GM18498 (cell line): ENCODE results near the gene FAM110A.
A peak's percentile ranks its signal among the peaks of the same experiment; 100 is the strongest.
"Not testable (repeated sequence)": the region's sequence is repeated elsewhere in the genome, so short reads cannot be mapped to it uniquely, and the experiment has no call there.

Experiments used
- ATAC-seq: cut with Tn5 transposase; IDR thresholded peaks from one replicate; pipeline ENCODE4 v1.9.1; 2021; ENCODE audit warnings: mild to moderate bottlenecking, moderate library complexity; ENCODE audit not compliant: unreplicated experiment

Gene FAM110A

DNA sequence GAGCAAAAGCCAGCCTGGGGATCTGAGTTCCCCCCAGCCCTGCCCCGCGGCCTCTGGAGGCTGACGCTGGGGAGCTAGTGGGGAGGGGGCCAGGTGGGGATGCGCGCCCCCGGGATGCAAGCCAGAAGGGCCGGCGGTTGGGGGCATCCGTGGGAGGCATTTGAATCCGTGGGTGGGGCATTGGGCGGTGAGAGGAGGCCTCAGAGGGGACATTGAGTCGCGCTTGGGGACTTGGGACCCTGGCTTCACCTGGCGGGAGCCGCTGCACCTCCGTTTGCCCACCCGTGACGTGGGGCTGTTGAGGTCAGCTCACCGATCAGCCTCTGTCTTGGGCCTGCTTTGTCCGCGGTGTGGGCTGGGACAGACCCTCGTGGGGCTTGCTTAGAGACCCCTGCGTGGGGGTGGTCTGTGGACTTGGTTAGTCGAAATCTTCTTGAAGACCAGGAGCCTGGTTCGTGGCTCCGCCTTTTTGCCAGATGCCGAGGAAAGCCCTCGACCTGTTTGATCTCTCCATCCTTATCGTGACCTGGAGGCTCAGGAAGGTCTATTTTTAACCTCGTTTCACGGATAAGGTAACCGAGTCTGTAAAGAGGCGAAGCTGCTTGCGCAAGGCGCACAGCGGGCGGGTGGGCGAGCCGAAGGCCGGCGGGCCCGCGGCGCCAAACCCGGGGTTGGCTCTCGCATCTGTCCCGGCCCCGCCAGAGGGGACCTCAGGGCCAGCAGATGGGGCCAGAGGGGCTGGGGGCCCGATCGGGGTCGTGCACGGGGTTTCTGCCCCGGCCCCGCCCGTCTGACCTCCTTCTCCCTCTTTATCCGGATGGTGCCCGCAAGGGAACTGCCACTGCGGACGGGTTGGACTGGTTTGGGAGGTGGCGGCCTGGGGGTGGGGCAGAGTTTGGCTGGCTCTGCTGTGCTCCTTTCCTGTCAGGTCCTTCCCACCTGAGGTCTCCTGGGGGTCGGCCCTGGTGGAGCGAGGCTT lies 8.3 kb downstream of the FAM110A start:
- ATAC-seq = no peak

DNA sequence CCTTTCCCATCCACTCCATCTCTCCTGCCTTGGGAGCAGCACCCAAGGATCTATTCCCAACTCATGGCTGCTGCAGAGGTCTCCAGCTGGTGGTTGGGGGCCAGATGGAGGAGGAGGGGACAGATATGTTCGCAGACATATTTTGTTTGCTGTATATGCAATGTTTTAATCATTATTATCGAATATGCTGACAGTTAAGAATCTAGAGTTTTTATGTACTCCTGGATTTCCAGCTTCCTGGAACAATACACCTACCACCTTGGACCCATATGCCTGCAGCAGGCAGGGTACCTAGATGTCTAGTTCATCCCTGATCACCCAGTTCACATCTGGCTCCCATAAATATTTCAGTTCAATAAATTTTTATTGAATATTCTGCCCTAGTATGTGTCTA lies 9.0 kb downstream of the FAM110A start:
- ATAC-seq = no peak

GRCh38 chr20:843912-844311 lies 10.4 kb downstream of the FAM110A start:
- ATAC-seq = no peak

- ATAC-seq = peak; percentile 95
Observed at GRCh38 chr20:844473-845225, 11.1 kb downstream of the FAM110A start.

DNA sequence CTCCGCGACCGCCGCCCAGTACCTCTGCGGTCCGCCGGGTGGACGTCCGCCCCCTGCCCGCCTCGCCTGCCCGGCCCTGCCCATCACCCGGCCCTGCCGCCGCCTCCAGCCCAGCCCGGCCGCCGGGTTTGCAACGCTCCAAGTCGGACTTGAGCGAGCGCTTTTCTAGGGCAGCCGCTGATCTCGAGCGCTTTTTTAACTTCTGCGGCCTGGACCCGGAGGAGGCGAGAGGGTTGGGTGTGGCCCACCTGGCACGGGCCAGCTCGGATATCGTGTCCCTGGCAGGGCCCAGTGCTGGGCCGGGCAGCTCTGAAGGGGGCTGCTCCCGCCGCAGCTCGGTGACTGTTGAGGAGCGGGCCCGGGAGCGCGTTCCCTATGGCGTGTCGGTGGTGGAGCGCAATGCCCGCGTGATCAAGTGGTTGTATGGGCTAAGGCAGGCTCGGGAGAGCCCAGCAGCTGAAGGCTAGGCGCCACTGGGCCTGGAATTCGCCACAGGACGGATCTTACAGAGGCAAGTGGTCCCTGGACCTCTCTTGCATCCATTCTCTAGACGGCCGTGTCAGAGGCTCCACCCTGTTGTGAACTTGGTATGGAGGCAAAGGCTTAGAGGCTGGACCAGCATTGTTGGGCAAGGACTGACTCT lies 11.8 kb downstream of the FAM110A start:
- ATAC-seq = no peak

- no peak for ATAC-seq
Observed at GRCh38 chr20:845941-846893, 12.7 kb downstream of the FAM110A start.

DNA sequence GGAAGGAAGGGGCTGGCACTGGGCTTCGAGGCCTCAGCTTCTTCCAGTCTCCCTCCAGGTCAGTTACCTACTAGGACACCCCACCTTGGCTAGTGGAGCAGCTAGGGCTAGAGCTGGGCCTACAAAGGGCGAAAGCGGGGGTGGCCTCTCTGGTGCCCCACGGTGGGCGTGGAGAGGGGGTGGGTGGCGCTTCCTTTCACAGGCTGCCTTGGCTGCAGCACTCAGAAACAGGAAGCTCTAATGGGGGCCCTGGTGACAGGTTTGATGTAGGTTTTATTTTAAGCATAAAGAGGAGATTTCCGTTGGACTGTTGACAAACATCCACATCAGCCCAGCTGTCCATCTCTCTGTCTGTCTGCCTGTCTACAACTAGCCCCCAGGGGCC lies 13.4 kb downstream of the FAM110A start:
- ATAC-seq = peak; percentile 39

DNA sequence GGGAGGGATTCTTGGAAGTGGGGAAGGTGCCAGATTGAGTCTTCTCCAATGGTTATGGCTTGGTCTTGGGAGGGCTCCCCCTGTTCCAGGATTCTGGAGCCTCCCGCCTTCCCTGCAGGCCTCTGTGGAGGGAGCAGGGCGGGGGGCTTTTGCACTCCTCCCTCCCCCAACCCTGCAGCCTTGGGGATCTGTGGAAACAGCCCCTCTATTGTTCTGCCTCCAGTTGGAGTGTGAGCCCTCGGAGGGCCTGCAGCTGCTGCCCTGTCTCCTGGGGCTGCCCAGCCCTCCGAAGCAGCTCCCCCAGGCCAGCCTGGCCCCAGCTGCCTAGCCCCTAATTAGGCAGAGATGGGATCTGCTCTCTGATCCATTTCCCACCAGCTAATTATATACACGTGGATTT lies 14.7 kb downstream of the FAM110A start:
- ATAC-seq = no peak

DNA sequence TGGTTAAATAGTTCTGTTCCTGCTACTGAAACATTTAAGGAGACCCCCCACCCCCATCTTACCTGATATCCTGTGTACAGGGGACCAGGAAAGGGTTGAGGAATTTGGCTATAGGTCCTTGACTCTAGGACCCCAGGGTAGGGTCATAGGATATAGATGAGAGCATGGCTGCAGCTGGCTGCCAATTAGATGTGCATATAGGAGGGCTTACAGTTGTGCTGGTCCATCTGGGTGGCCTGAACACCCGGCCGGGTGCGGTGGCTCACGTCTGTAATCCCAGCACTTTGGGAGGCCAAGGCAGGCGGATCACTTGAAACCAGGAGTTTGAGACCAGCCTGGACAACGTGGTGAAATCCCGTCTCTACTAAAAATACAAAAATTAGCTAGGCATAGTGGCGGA lies 15.2 kb downstream of the FAM110A start:
- ATAC-seq = not testable (repeated sequence)

- no peak for ATAC-seq
Observed at GRCh38 chr20:853406-853996, 20.0 kb downstream of the FAM110A start.

GRCh38 chr20:854601-855000 lies 21.1 kb downstream of the FAM110A start:
- no peak for ATAC-seq

DNA sequence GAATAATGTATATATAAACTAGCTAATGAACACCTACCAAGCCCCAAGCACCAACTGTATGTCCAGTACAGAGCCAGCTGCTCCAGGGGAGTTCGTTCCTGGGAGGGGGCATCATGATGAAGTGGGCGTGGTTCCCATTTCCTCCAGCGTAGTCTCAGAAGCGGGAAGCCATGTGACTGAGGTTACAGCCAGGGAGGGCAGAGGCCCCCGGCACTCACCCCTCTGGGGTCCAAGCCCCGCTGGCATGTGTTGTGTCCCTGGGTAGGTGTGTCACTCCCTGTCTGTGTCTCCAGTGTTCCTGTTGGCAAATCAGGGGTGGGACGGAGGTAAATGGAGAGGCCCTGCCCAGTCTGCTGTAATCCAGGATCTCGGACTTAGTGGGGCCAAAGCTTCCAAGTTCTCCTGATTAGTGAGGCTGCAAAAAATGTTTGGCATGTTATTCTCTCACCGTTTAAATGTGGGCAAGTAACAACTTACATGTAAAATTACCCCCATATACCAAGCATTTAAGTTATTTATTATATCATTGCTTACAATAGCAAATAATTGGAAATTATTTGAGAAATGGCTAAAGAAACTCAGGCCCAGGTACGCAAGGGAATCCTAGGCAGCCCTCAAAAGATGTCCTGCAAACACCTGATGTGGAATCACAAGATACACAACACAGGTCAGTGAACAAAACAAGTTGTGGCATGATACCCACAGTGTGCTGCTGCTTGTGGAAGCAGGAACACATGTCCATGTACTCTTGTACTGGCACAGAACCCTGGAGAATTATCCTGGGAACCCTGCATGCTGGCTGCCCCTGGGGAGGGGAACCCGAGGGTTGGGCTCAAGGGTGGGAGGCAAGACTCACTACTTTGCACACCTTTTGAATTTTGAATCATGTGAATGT lies 22.2 kb downstream of the FAM110A start:
- no peak for ATAC-seq

DNA sequence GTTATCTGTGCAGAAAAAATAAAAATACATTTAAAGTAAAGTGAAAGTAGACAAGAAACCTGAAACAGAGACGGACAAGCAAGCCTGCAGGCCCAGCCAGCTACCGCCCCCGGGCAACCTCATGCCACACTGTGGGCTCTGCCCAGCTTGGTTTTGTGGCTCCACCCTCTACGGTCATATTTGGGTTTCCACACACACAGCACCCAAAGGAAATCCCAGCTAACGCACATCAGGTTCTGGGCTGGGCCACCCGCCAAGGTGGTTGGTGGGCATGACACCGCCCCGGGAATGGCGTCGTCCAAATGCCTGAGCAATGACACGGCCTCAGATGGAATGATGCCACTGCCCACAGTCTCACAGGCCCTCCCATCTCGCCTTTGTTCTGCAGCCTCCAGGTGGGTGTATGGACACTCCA lies 22.9 kb downstream of the FAM110A start:
- no peak for ATAC-seq

DNA sequence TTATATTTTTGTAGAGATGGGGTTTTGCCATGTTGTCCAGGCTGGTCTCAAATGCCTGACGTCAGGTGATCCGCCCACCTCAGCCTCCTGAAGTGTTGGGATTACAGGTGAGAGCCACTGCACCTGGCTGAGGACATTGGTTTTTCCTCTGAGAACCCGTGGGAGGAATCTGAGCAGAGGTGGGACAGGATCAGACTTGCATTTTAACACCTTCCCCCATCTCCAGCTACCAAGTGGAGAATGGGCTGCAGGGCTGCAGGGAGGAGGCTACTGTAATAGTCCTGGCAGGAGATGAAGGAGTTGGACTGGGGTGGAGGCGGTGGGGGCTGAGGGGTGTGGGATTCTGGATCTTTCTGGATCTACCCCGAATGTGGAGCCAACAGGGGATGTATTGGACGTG lies 24.5 kb downstream of the FAM110A start:
- no peak for ATAC-seq

- ATAC-seq = no peak
Observed at GRCh38 chr20:859751-860231, 26.3 kb downstream of the FAM110A start.

DNA sequence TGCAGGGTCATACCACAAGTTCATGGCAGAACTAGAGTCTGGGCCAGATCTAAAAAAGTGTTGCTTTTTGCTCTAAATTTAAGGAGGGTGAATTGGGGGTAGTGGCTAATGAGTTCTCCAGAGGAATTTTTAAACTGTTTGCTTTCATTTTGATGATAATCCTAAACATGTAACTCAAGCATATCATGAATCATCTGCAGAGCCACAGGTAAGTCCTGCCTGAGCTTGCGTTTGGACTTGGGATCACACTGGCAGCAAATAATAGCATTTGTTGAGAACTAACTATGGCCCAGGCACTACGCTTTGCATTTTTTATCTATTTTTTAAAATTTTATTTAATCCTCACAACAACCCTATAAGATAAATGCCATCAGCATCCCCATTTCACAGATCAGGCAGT lies 27.4 kb downstream of the FAM110A start:
- no peak for ATAC-seq

DNA sequence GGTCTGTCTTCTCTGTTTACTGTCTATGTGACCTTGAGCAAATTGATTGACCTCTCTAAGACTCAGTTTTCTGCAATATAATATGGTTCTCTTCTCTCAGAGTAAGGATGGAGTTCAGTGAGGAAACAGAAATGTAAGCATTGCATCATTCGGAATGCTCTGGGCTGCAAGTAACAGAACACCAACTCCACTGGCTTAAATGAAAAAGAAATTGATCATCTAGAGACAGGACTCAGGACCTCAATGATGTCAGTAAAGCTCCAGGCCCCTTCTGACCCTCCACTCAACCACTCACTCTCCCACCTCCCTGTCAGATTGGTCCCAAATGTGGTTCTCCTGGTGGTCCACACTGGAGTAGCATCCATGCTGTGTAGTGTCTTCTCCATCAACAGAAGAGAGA lies 31.9 kb downstream of the FAM110A start:
- no peak for ATAC-seq

DNA sequence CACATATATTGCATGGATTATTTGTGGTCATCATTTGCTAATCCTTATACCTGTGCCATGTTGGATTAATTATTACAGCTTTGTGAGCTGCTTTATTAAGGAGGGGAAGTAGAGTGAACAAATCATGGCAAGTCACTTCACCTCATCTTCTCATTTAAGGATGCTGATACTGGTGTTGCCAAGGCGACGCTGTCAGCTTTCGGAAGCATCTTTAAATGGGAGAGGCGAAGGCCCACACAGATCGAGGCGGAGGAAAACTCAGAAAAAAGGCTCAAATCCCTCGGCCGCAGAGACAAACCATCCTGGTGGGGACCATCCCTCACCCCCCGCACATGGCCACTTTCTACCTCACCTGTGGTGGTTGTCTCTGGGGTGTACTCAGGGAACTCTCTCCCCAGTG lies 34.8 kb downstream of the FAM110A start:
- ATAC-seq = no peak

GRCh38 chr20:869606-870005 lies 36.1 kb downstream of the FAM110A start:
- no peak for ATAC-seq
